ENCODE measurements around the gene ZNF831.

- TF ChIP-seq CTCF (IDR thresholded peaks at IDR 0.05; ENCODE audit: low read length) = no peak
- no peak for TF ChIP-seq EZH2 (optimal IDR thresholded peaks at IDR 0.05; ENCODE audit: low read depth, low read length)
- TF ChIP-seq EZH2phosphoT487 (IDR thresholded peaks at IDR 0.05; ENCODE audit: low read length) = no peak
Measured at GRCh38 chr20:59250293-59250692, 86.7 kb downstream of the ZNF831 start.
